Body of pancreas (tissue), 4 donors: ENCODE data around the gene DNAI2.

ENCODE experiments used
- POLR2A ChIP-seq, 3 donors: fragments of 450-650 bp; IDR thresholded peaks; one replicate each; pipeline ENCODE4 v1.6.1; 2016; ENCODE audit warnings: antibody characterized with exemption in 3 of 3, mild to moderate bottlenecking in 2 of 3
- TF ChIP-seq, protein P1 (sequence below), 7 experiments: fragments of 450-650 bp in 4 of 7; fragments of 200-600 bp in 3 of 7; sonication (generic) in 3 of 7; IDR thresholded peaks; one replicate each; pipeline ENCODE4 v1.5.1; 2016 to 2019; ENCODE audit warnings: antibody characterized with exemption in 7 of 7

DNA sequence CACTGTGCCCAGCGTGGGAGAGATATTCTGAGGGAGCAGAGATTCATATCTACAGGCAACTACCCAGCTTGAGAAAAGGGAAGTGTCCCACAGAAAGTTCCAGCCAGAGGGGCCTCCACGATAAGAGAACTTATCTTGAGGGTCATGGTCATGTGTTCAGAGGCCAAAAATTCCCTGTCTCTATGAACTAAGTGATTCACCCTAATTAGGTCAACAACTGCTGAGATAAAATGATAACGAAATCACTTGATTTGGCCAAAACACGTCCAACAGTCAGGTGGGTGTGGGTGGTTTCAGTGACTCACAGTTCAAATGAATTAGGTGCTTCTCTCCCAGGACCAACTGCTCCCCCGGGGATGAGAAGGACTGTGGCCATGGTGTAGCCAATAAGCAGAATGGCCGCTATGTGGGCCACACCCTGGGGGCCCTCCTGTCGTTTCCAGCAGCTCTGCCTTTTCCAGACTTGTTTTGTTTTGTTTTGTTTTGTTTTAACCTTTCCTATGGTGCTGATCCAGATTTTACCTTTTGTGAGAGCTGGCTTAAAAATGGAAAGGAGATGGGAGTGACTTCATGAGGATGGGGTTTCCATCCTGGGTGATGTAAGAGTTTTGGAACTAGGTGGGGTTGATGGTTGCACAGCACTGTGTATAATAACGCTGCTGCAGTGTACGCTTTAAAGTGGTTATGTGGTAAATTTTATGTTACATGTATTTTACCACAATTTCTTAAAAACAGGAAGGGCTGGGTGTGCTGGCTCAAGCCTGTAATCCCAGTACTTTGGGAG is 8.7 kb downstream of the DNAI2 start:
- TF ChIP-seq, protein P1, sequence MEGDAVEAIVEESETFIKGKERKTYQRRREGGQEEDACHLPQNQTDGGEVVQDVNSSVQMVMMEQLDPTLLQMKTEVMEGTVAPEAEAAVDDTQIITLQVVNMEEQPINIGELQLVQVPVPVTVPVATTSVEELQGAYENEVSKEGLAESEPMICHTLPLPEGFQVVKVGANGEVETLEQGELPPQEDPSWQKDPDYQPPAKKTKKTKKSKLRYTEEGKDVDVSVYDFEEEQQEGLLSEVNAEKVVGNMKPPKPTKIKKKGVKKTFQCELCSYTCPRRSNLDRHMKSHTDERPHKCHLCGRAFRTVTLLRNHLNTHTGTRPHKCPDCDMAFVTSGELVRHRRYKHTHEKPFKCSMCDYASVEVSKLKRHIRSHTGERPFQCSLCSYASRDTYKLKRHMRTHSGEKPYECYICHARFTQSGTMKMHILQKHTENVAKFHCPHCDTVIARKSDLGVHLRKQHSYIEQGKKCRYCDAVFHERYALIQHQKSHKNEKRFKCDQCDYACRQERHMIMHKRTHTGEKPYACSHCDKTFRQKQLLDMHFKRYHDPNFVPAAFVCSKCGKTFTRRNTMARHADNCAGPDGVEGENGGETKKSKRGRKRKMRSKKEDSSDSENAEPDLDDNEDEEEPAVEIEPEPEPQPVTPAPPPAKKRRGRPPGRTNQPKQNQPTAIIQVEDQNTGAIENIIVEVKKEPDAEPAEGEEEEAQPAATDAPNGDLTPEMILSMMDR (IDR thresholded peaks at IDR 0.05): no peak
- no peak for TF ChIP-seq POLR2A (IDR thresholded peaks at IDR 0.05)
